GM18499 (cell line): Measurements from ENCODE around the gene RACK1.

Source experiments
- ATAC-seq: cut with Tn5 transposase; IDR thresholded peaks from one replicate; pipeline ENCODE4 v1.9.1; 2021; ENCODE audit warnings: moderate number of reproducible peaks; ENCODE audit not compliant: insufficient read depth, unreplicated experiment

Gene RACK1

DNA sequence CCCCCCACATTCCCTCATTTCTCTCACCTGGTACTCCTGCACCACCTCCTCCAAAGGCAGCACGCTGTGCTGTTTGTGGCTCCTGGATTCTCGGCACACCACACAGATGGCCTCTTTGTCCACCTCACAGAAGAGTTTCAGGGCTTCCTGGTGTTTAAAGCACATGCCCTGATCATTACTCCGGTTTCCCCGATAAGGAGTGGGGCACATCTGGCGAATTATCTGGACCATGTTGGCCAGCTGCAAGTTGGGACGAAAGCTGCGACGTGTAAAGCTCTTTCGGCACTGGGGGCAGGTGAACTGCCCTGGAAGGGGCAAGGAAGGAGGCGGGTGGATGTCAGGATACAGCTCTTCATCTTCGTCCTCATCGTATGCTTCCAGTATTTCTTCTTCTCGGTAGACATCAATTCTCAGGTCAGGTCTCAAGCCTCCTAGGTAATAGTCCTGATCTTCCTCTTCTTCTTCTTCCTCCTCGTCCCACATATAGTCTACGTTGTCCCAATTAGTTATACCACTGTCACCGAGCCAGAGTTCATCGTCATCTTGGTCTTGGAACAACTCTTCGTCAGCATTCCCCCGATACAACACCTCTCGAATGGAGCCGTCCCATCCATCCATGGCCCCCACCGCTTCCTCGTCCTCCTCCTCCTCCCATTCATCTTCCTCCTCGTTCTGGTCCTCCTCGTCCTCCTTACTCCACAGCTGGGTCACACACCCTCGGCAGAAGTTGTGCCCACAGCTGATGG, 16.4 kb upstream of the RACK1 start:
- ATAC-seq: no peak

DNA sequence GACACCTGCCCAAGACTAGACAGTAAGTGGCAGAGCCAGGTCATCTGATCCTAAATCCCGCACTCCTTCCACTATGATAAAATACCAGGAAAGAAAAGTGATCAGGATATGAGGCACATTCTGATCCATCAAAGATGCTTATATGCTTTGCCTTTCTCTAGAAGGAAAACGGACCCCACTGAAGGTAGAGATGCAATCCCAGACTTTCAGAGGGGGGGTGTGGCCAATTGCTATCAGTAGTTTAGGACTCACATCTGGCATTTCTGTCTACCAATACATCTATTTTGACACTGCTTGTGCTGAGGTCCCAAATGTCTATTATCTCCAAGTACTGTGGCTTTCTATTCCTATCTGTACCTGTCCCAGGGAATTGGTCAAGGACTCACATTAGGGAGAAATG, 15.6 kb upstream of the RACK1 start:
- no peak for ATAC-seq

DNA sequence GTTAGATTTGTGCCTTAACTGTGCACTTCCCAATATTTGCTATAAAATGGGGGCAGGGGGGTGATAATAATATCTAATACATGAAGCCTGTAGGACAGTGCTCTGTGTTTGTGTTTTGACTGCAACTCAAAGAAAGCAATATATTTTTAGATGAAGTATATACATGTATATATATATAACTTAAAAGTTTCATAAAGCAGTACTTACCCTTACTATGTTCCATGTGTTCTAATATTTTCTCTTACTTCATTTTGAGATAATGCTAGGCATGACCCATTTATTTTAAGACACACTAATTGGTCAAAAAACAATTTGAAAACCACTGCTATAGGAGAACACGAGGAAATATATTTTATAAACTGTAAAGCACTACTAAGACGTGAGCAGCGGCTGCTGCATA, 14.9 kb upstream of the RACK1 start:
- ATAC-seq: no peak

DNA sequence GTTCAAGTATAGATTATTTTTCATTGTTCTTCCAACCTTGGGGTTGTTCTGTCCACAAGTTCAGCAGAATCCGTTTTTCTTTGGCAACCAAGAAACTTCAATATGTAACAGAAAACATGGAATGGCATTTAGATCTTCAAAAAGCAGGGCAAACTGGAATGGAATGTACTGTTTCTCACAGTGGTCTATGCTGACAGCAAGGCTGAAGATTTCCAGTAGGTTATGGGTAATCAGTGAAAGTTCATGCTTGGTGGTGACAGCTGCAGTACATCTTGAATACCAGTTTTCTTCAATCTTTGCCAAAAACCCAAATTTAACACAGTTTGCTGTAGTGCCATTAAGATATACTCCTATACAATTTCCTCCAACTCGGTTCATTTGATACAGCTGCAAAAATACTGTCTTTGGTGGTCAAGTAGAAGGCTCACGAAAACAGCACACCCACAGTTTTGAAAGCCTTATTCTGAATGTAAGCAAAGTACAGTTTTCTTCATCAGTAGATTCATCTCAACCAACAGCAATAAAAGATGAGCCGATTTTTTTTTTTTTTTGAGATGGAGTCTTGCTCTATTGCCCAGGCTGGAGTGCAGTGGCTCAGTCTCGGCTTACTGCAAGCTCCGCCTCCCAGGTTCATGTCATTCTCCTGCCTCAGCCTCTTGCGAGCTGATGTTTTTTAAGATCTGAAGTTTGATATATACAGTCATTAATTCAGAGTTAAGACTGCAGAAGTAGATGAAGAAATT, 12.3 kb upstream of the RACK1 start:
- no peak for ATAC-seq

DNA sequence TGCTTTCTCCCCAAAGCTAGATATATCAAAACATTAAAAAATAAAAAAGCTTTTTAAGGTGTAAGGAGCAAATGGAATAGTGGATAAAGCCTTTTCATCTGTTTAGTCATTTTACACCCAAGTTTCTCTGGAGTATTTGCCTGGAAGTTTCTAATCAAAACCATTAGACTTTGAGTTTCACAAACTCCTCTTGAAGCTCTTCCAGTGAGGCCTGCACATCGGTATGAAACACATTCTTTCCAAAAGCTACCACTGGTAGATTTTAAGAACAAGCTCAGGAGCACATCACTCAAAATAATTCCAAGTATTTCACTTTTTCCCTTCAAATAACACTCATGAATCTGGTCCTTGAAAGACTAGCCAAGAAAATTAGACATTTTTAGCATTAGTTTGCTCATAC, 11.6 kb upstream of the RACK1 start:
- no peak for ATAC-seq

DNA sequence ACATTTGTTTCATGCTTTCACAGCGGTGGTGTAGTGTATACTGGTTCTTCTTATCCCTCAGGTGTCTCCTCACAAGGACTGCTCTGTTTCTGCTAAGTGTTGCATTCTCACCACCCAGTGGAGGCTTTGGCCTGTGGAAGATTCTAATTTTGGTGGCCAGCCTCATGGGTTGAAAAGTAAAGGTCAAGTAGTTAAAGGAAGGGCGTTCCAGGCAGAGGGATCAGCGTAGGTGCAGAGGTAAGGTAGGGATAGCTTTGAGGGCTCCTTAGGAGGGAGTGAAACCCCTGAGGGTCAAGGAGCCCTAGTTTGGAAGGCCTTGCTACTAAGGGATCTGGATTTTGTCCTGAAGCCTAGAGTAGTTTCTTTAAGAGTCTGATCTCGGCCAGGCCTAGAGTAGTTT, 4.6 kb upstream of the RACK1 start:
- ATAC-seq: no peak

DNA sequence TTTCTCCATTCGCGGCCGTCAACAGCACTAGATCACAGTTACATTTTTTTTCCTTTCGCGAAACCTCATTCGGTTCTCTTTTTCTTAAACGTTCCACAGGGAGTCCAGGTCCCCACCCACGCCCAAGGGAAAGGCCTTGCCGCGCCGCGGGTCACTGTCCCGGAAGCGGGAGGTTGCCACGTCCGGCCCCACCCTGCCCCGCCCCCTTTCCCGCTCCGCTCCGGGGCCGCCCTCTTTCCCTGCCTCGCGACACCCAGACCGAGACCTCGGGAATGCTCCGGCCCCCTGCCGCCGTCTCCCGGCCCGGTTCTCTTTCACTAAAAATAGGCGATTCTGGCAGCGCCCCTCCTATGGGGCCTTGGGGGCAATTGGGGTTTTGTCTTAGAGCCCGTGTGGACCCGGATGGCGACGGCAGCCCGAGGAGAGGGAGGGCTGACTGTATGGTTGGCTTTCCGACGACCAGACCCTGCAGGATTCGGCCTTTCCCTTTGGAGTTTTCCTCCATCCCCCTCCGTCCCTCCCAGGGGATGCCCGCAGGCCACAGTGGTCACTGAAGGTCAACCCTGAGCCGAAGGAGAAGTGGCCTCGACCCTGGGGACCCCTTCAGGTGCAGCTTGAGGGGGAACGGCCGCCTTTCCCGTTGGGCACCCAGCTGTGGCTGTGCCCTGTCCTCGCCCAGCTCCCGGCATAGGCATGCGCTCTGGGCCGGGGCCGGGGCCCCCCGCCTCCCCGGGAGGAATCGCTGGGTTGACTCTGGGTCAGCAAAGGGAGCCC, 2.8 kb upstream of the RACK1 start:
- no peak for ATAC-seq

DNA sequence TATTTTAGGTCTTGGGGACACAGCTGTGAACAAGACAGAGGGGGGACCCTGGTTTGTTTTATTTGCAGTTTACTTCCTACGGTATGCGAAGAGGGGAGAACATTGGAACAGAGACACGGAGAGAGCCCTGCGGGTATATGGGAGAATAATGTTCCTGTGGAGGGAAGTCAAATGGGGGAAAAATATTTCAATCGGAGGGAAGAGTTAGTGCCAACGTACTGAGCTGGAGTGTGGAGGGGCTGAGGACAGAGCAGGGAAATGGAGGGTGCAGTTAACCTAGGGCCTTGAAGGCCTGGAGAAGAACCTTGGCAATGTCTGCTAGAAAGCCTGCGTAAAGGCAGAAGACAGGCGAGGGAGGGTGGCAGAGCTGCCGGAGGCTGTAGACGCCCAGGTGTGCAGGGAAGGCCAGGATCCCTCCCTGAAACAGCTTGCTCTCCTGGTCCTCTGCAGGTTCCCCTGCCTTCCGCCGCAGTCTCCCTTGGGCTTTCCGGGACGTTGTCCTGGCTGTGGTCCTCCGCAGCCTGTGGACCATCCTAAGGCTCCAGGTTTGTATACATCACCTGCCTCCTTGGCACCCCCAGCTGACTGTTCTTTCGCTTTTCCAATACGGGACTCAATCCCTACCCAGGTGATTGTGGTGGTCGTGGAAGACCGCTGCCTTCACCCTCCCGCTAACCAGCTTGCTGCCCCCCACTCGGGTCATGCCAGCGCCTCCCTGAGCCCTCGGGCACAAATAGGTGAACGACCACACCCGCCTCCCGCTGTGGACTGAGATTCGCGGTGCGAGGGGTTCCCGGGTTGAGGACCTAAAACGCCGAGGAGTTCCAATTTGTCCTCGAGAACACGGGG, 1.9 kb upstream of the RACK1 start:
- ATAC-seq: no peak

DNA sequence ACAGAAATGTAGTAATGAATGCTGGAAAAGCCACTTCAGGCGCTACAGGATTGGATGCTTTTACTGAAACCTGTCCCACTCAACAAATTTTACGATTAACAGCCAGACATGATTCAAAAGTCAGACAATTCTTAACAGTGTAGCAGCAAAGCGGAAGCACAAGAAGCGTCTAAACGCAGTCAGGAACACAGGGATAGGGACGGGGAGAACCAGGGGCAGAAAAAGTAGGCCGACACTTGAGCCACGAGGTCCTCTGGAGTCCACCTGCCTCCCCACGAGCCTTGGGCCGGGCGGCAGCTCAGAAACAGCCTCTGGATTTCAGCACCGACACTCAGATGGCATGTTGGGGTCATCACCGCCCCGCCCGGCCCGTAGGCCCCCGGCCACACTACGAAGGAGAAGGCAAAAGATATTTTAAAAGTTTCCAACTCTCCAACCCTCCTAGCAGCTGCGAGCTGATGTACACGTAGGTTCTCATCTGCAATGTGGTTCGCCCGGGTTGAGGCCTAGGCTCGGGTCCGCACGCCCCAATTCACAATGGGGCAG, 615 bp downstream of the RACK1 start:
- no peak for ATAC-seq

DNA sequence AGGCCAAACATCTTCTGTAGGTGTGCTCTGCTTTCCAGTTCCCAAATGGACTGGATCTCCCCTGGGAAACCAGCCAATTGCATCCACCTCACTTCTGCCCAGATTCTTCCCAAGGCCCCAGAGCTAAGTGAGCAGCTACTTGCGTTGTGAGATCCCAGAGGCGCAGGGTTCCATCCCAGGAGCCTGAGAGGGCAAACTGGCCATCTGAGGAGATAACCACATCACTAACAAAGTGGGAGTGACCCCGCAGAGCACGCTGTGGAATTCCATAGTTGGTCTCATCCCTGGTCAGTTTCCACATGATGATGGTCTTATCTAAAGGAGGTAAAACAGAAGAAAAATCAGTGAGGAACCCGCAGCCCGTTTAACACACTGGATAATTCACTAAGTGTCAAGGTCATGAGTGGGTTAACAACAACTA, 1.7 kb downstream of the RACK1 start:
- ATAC-seq: no peak

DNA sequence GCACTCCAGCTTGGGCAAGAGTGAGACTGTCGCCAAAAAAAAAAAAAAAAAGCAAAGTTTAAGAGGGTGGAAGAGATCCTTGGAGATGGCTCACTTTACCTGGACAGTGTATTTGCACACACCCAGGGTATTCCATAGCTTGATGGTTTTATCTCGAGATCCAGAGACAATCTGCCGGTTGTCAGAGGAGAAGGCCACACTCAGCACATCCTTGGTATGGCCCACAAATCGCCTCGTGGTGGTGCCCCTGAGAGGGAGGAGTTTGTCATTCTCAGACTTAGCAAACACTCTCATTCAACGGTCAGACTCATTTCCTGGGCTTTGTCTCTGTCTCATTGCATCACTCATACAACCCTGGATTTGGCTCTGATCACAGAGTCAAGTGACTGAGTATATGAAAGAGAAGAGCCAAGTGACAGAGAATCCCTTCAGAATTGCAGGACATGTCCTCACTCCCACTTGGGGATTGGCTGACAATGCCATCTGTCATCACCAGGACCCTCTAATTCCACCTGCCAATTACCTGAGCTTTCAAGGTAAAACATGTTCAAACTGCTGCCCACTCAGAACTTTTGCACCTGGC, 2.2 kb downstream of the RACK1 start:
- ATAC-seq: no peak

DNA sequence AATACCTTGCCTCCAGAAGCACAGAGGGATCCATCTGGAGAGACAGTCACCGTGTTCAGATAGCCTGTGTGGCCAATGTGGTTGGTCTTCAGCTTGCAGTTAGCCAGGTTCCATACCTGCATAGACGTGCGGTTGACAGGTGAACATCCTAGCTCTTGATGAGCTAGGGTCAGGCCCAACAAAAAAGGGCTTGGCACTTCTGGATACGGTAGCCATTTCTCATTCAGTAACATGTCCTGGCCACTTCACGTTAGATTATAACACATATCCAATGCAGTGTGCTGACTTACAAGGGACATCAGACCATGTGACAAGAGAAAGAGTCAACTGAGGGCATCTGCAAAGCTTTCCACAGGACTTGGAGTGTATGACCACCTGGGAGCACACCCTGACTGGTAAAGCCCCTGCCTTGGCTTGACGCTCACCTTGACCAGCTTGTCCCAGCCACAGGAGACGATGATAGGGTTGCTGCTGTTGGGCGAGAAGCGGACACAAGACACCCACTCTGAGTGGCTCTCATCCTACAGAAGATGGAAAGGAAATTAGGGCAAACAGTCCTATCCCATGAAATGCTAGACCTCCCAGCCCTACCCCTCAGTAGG, 4.5 kb downstream of the RACK1 start:
- ATAC-seq: no peak

DNA sequence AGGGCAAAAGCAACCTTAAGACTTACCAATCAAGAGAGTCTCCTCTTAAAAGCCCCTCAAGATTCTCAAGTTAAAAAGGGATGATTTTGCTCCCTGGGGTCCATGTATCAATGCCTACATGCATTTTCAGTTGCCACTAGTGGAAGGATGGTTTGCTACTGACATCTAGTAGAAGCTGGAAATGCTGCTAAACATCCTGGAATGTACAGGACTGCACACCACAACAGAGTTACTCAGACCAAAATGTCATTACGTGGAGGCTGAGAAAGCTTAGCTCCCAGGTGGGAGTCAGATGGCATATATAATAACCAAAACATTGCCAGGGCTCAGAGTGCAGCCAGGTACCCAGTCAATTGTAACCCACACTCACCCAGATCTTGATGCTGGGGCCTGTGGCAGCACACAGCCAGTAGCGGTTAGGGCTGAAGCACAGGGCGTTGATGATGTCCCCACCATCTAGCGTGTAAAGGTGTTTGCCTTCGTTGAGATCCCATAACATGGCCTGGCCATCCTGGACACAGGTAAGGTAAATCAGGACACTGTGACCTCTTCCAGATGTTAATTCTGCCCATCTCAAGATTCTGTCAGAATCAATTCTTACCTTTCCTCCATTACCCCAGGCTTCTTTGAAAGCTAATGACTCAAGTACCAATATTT, 5.8 kb downstream of the RACK1 start:
- no peak for ATAC-seq

DNA sequence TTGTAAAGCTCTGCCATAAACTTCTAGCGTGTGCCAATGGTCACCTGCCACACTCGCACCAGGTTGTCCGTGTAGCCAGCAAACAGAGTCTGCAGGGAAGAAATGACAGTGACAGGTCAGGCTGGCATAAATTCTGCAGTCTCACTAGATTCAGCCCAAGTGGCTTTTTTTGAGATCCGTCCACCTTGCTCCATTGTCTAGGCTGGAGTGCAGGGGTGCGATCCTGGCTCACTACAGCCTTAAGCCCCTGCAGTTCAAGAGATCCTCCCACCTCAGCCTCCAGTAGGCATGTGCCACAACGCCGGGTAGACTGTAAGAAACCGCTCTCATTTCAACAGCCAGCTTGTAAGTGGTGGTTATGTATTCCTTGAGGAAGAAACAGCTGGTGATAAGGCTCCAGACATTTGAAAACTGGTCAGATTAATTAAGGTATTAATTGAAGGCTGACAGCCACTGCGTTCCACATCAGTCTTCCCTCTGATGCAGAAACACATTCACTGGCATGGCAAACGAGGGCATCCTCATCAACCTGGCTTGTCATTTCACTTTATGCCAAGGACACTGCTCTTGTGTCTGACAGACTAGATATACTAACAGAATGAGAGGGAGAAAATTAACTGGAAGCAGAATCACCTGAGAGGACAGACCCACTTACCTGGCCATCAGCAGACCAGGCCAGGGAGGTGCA, 6.6 kb downstream of the RACK1 start:
- ATAC-seq: no peak

DNA sequence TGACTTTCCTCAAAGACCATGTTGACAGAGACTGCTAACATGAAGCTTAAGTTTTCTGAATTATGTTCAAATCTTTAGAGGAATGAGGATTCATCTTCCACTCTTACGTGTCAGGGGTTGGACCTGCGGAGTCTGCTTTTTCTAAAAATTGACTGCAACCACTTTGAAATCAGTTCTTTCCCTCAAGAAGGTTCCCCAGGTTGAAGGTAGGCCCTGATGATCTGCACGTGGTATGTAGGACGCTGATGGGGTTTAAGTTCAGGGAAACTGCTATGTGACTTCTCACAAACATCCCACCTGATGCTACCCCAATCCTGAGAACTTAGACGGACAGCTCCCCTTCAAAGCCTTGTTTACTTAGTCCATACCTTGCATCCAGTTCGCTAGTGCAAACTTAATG, 7.2 kb downstream of the RACK1 start:
- ATAC-seq: no peak

DNA sequence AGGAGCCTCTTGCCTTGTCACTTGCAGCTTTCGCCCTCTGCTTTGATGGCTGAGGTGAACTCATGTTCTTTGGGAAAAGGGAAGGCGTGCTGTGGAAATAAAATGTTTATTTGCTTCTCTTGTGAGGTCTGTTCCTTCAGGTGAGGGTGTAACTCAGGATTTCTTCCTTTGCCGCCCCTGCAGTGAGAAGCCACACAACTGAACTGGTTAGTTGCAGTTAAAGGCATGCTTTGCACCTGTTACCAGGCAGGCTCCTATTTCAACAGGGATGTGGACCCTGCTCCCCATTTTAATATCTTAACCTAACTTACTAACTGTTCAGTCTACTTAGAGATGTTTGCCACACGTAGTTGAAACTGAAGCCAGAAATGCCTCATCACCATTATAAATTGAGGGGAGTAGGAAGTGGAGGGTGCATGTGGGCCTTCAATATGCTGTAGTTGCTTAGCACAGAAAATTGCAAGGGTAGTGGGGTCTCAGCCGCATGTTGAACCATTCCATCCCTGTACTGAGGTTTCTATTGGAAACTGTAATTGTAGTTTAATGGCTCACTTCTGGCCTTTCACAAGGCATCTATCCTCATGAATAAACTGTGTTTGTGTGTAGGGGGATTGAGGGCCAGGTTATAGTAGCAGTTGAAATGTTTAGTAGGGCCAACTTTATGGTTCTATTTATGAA, 7.9 kb downstream of the RACK1 start:
- no peak for ATAC-seq

DNA sequence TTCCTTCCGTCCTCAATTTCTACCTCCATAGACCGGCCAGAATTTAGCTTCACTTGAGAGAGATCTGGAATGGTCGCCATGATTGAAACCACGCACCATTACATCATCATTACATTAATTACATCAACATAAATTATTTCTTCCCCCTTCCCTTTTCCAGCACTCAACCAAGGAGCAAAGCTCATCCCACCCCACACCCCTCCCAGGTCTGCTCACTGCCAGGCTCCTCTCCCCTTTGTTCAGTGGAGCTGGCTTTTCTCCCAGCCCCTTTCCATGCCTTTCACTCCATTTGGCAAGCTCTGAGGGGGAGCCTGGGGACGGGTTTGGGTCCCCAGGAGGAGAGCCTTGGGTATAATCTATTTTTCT, 8.4 kb downstream of the RACK1 start:
- no peak for ATAC-seq
